Calu3 (cell line): ENCODE measurements around the gene PKIB. TPM values are rescaled to one million over a fixed set of nuclear protein-coding genes. Genes with fewer than 3 reads are reported as not detected.

ENCODE experiments used
- BruUV-seq: library from RNA; stranded (reverse); fragments of 400-500 nt; replicated peaks from 2 replicates; lab custom pipeline; 2021; lab: Mats Ljungman, UMichigan
- CTCF ChIA-PET: fragments of 300-600 bp; sonication (Branson Sonifier 250); formaldehyde crosslinking; loops from one replicate; lab custom pipeline; 2022; ENCODE audit warnings: antibody characterized with exemption; lab: Charles Lee
- DNase-seq: peaks from one replicate; pipeline ENCODE4 v3.0.0; 2022
- H3K27ac Mint-ChIP-seq: one replicate; pipeline ENCODE4 v1.8.0; 2022; ENCODE audit warnings: mixed read lengths; ENCODE audit not compliant: unreplicated experiment
- H3K27me3 Mint-ChIP-seq: one replicate; pipeline ENCODE4 v1.8.0; 2022; ENCODE audit warnings: mixed read lengths; ENCODE audit not compliant: unreplicated experiment
- H3K36me3 Mint-ChIP-seq: one replicate; pipeline ENCODE4 v1.8.0; 2022; ENCODE audit warnings: mild to moderate bottlenecking, moderate library complexity, mixed read lengths; ENCODE audit not compliant: insufficient read depth, unreplicated experiment
- H3K4me1 Mint-ChIP-seq: one replicate; pipeline ENCODE4 v1.8.0; 2022; ENCODE audit warnings: mild to moderate bottlenecking, low read depth, mixed read lengths; ENCODE audit not compliant: unreplicated experiment
- H3K4me3 Mint-ChIP-seq: one replicate; pipeline ENCODE4 v1.8.0; 2022; ENCODE audit warnings: mild to moderate bottlenecking, low read depth, moderate library complexity, mixed read lengths; ENCODE audit not compliant: unreplicated experiment
- H3K9me3 Mint-ChIP-seq: one replicate; pipeline ENCODE4 v1.8.0; 2022; ENCODE audit warnings: low read depth, mixed read lengths; ENCODE audit not compliant: unreplicated experiment
- CTCF ChIP-seq: fragments of 200-600 bp; IDR thresholded peaks from one replicate; pipeline ENCODE4 v1.8.0; 2022; ENCODE audit warnings: antibody characterized with exemption; ENCODE audit not compliant: unreplicated experiment
- intact Hi-C: fragments of 100-400 bp; cut with micrococcal nuclease; formaldehyde crosslinking; loops from one replicate; pipeline ENCODE4 v1.10.0; 2022; ENCODE audit not compliant: unreplicated experiment
- total RNA-seq: library from RNA; stranded (reverse); gene quantifications from 2 replicates; pipeline ENCODE4 v1.2.3, GENCODE V29; 2022

Gene PKIB
- total RNA-seq, 1 experiment from 2014 or later = 17.2 TPM

- intact Hi-C loops = no loop called here
- Mint-ChIP-seq H3K9me3 (peaks cover 4% of the 10 kb centered on the region), H3K4me1 (peaks cover 9% of the 10 kb centered on the region), H3K27ac (no peak overlapping the region), H3K36me3 (peaks cover 14% of the 10 kb centered on the region), H3K27me3 (no peaks in the 10 kb centered on the region), H3K4me3 (no peak overlapping the region)
- BruUV-seq = no TSS peak
- CTCF ChIA-PET = no interaction called here
- no peak for DNase-seq
- TF ChIP-seq CTCF = no peak
Observed at GRCh38 chr6:122615409-122615808, 5.2 kb downstream of the PKIB start.

GRCh38 chr6:122616877-122617276 is 6.7 kb downstream of the PKIB start:
- TF ChIP-seq CTCF = no peak
- BruUV-seq = no TSS peak
- H3K4me1 Mint-ChIP-seq = peaks cover 23% of the 10 kb centered on the region
- H3K27ac Mint-ChIP-seq = no peak overlapping the region
- no peaks in the 10 kb centered on the region for H3K27me3 Mint-ChIP-seq
- intact Hi-C loops = no loop called here
- H3K36me3 Mint-ChIP-seq = no peaks in the 10 kb centered on the region
- CTCF ChIA-PET = no interaction called here
- no peak for DNase-seq
- H3K4me3 Mint-ChIP-seq = no peak overlapping the region
- H3K9me3 Mint-ChIP-seq = peaks cover 4% of the 10 kb centered on the region

DNA sequence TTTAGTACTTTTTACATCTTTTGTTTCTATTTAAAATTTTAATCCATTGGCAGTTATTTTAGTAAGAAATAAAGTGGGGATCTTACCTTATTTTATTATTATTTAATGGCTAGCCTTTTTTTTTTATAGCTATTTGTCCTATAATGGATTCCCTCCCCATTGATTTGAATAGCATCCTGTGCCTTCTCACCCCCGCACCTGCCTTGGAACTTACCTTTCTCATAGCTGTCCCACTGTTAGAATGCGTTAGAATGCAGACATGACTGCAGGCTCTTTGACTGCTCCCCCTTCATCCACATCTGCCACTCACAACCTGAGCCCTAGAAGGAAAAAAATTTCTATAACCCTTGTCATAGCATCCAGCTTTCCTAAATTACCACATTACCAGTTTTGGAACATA is 9.1 kb downstream of the PKIB start:
- peaks cover 31% of the 10 kb centered on the region for H3K4me1 Mint-ChIP-seq
- no peak overlapping the region for H3K27ac Mint-ChIP-seq
- BruUV-seq = no TSS peak
- DNase-seq = no peak
- H3K27me3 Mint-ChIP-seq = no peaks in the 10 kb centered on the region
- no peak for TF ChIP-seq CTCF
- peaks cover 4% of the 10 kb centered on the region for H3K9me3 Mint-ChIP-seq
- CTCF ChIA-PET = no interaction called here
- intact Hi-C loops = no loop called here
- H3K36me3 Mint-ChIP-seq = no peaks in the 10 kb centered on the region
- H3K4me3 Mint-ChIP-seq = no peak overlapping the region

DNA sequence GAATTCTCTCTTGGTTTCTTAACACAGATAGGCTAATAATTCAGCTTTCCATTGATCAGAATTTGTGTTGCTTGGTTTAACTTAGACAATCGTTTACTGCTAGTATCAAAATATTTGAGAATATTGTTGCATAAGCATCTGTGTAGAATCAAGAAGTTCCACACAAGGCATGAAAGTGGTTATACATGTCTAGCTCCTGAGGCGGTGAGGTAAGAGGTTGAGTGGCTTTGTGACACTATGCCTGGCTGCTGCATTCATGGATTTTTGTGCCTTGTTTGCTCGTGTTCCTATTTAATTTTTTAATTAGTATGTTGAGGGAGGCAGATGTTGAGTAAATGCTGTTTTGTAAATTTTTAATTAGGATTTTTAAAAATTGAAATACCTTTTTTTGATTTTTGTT is 10.2 kb downstream of the PKIB start:
- Mint-ChIP-seq H3K4me1 (peaks cover 31% of the 10 kb centered on the region), H3K36me3 (no peaks in the 10 kb centered on the region), H3K27me3 (no peaks in the 10 kb centered on the region), H3K4me3 (no peak overlapping the region), H3K27ac (no peak overlapping the region), H3K9me3 (peaks cover 4% of the 10 kb centered on the region)
- no TSS peak for BruUV-seq
- CTCF ChIA-PET = interaction anchor here (0.7 kb wide), 1 partner anchor 1674 kb away, joined by 3 read pairs; no protein-coding TSS in a partner anchor
- no peak for DNase-seq
- intact Hi-C loops = no loop called here
- TF ChIP-seq CTCF = no peak
